ENCODE measurements around the gene CLINT1. TPM values are rescaled to one million over a fixed set of nuclear protein-coding genes. Genes with fewer than 3 reads are reported as not detected.

The CLINT1 gene
- total and polyA plus RNA-seq, 4 donors: 31.7 to 60.9 (median 44.5) TPM

DNA sequence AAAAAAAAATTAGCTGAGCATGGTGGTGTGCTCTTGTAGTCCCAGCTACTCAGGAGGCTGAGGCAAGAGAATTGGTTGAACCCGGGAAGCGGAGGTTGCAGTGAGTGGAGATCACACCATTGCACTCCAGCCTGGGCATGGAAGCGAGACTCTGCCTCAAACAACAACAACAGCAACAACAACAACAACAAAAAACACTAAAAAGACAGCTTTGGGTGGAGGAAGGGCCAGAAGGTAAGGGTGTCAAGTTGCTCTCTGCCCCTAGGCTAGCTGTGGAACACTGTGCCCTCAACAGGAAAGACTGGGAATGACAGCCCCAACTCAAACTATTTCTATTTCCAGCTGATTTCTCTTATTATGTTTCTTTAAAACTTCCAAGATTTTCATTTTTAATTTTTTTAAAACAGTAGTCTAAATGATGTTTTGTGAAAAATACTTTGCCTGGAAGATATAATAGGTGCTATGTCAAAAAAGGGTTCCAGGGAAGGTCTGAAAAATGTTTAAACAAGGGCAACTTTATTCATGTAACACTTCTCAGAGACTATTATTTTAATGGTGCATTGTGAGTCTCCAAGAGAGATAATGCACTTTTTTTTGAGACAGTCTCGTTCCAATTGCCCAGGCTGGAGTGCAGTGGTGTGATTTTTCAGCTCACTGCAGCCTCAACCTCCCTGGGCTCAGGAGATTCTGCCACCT lies 29.9 kb downstream of the CLINT1 start:
- DNase-seq (no peak), ATAC-seq (ENCODE audit: low FRiP score) (no peak)
- intact Hi-C loops (cut with DNase I): no loop called here
- Histone ChIP-seq H3K27me3 (ENCODE audit: control insufficient read depth in 1 of 2, insufficient read depth in 2 of 2, low read length in 1 of 2) (no peaks in the 10 kb centered on the region), H3K4me1 (ENCODE audit: control insufficient read depth in 1 of 2, insufficient read depth in 2 of 2, low read length in 2 of 2) (peaks cover 0 to 2% of the 10 kb centered on the region in 2 donors), H3K9me3 (ENCODE audit: control insufficient read depth, low read length) (no peaks in the 10 kb centered on the region), H3K27ac (ENCODE audit: low read depth in 1 of 2, low read length in 2 of 2) (no peak overlapping the region), H3K36me3 (ENCODE audit: control insufficient read depth in 1 of 2, insufficient read depth in 2 of 2, low read length in 1 of 2) (no peaks in the 10 kb centered on the region), H3K4me3 (ENCODE audit: low read length in 2 of 2) (no peak overlapping the region)
- 92 to 95% methylated on average over 4 of the region's 4 CpGs for WGBS, 2 donors

DNA sequence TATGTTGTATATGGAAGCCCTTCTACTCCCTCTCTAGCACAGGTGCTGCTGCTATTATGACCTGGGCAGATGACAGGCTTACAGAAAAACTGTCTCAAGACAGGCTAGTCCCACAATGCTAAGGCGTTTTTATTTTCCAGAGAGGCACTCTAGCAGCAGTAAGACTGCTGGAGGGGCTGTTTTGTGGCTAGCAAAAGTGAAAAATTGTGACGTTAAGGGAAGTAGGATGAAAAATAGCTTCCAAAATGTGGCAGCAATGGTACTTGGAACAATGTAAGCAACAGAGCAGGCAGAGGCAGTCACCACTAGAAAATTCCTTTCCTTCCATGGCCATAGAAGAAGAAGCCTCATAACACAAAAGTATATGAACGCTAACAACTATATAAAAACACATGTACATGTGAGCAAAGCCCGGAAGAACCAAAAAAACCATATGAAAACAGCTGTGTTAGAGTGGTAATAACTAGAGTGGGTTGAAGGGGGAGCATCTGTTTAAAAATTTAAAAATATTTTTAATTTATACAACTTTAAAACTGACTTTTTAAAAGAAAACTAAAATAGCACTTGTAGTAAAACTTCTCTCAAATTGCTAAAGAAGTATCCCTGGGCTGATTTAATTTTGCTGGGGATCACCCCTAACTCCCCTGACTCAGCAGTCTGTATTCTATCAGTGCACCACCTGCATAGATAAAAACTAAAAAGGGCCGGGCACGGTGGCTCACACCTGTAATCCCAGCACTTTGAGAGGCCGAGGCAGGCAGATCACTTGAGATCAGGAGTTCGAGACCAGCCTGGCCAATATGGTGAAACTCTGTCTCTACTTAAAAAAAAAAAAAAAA lies 30.6 kb downstream of the CLINT1 start:
- Histone ChIP-seq H3K27me3 (ENCODE audit: control insufficient read depth in 1 of 2, insufficient read depth in 2 of 2, low read length in 1 of 2) (no peaks in the 10 kb centered on the region), H3K36me3 (ENCODE audit: control insufficient read depth in 1 of 2, insufficient read depth in 2 of 2, low read length in 1 of 2) (no peaks in the 10 kb centered on the region), H3K9me3 (ENCODE audit: control insufficient read depth, low read length) (no peaks in the 10 kb centered on the region), H3K27ac (ENCODE audit: low read depth in 1 of 2, low read length in 2 of 2) (peak overlapping the region in 1 of 2 donors; percentile 36), H3K4me3 (ENCODE audit: low read length in 2 of 2) (no peak overlapping the region), H3K4me1 (ENCODE audit: control insufficient read depth in 1 of 2, insufficient read depth in 2 of 2, low read length in 2 of 2) (peaks cover 0 to 2% of the 10 kb centered on the region in 2 donors)
- ATAC-seq (ENCODE audit: low FRiP score): no peak
- DNase-seq: no peak
- WGBS, 2 donors: 38 to 39% methylated on average over 8 of the region's 8 CpGs
- intact Hi-C loops (cut with DNase I): no loop called here

DNA sequence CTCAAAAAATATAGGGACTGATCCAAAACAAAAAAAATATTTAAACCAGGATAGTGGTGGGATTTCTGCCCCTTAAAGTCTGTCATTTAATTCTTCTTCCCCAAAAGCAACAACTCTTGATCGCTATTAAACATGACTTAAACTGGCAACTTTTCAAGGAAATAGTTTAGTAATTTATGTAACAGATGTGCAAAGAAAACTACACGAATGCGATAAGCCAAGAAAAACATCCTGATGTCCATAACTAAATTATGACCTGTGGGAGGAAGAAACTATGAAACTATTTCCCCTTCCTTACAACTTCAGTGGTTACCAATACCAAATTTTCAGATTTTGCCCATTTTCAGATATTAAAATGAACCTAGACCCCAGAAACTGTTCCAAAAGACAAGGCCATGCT lies 31.5 kb downstream of the CLINT1 start:
- Histone ChIP-seq H3K4me3 (ENCODE audit: low read length in 2 of 2) (no peak overlapping the region), H3K27ac (ENCODE audit: low read depth in 1 of 2, low read length in 2 of 2) (no peak overlapping the region), H3K4me1 (ENCODE audit: control insufficient read depth in 1 of 2, insufficient read depth in 2 of 2, low read length in 2 of 2) (peaks cover 0 to 2% of the 10 kb centered on the region in 2 donors), H3K36me3 (ENCODE audit: control insufficient read depth in 1 of 2, insufficient read depth in 2 of 2, low read length in 1 of 2) (no peaks in the 10 kb centered on the region), H3K27me3 (ENCODE audit: control insufficient read depth in 1 of 2, insufficient read depth in 2 of 2, low read length in 1 of 2) (no peaks in the 10 kb centered on the region), H3K9me3 (ENCODE audit: control insufficient read depth, low read length) (no peaks in the 10 kb centered on the region)
- DNase-seq (no peak), ATAC-seq (ENCODE audit: low FRiP score) (no peak)
- intact Hi-C loops (cut with DNase I): no loop called here
- 14 to 23% methylated on average over 3 of the region's 3 CpGs for WGBS, 2 donors

DNA sequence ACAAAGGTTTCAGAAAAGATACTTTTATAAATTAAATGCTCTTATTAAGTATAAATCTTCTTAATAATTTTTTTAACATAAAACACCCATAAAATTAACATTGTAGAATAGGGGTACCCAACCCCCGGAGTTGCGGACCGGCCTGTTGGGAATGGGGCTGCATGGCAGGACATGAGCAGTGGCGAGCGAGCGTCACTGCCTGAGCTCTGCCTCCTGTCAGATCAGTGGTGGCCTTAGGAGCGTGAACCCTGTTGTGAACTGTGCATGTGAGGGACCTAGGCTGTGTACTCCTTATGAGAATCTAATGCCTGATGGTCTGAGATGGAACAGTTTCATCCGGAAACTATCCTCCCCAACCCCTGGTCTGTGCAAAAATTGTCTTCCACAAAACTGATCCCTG lies 35.3 kb downstream of the CLINT1 start:
- DNase-seq (no peak), ATAC-seq (ENCODE audit: low FRiP score) (no peak)
- intact Hi-C loops (cut with DNase I): no loop called here
- Histone ChIP-seq H3K27me3 (ENCODE audit: control insufficient read depth in 1 of 2, insufficient read depth in 2 of 2, low read length in 1 of 2) (no peaks in the 10 kb centered on the region), H3K9me3 (ENCODE audit: control insufficient read depth, low read length) (no peaks in the 10 kb centered on the region), H3K4me1 (ENCODE audit: control insufficient read depth in 1 of 2, insufficient read depth in 2 of 2, low read length in 2 of 2) (peaks cover 3 to 4% of the 10 kb centered on the region in 2 donors), H3K4me3 (ENCODE audit: low read length in 2 of 2) (no peak overlapping the region), H3K36me3 (ENCODE audit: control insufficient read depth in 1 of 2, insufficient read depth in 2 of 2, low read length in 1 of 2) (no peaks in the 10 kb centered on the region), H3K27ac (ENCODE audit: low read depth in 1 of 2, low read length in 2 of 2) (no peak overlapping the region)
- whole genome bisulfite sequencing, 2 donors: 93 to 96% methylated on average over 8 of the region's 8 CpGs

DNA sequence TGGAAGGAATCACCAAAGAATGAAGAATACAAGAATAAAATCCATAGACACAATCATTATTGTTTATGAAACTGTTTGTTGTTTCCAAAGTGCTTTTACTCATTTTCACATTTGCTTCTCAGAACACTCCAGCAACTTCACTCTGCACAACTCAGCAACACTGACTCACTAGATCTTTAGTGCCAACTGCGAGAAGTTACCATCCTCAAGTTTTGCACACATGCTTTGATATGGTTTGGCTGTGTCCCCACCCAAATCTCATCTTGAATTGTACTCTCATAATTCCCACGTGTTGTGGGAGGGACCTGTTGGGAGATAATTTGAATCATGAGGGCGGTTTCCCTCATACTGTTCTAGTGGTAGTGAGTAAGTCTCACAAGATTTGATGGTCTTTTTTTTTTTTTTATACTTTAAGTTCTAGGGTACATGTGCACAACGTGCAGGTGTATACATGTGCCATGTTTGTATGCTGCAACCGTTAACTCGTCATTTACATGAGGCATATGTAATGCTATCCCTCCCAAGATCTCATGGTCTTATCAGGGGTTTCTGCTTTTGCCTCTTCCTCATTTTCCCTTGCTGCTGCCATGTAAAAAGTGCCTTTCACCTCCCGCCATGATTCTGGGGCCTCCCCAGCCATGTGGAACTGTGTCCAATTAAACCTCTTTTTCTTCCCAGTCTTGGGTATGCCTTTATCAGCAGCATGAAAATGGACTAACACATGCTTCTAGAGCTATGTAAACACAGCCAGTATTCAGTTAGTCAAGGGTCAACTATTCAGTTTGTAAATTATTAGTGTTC lies 36.9 kb downstream of the CLINT1 start:
- H3K4me1 ChIP-seq (ENCODE audit: control insufficient read depth in 1 of 2, insufficient read depth in 2 of 2, low read length in 2 of 2): peaks cover 3% of the 10 kb centered on the region in 2 donors
- no peaks in the 10 kb centered on the region for H3K27me3 ChIP-seq (ENCODE audit: control insufficient read depth in 1 of 2, insufficient read depth in 2 of 2, low read length in 1 of 2)
- ATAC-seq (ENCODE audit: low FRiP score) (peak; percentile 40), DNase-seq (no peak)
- H3K9me3 ChIP-seq (ENCODE audit: control insufficient read depth, low read length): no peaks in the 10 kb centered on the region
- no peaks in the 10 kb centered on the region for H3K36me3 ChIP-seq (ENCODE audit: control insufficient read depth in 1 of 2, insufficient read depth in 2 of 2, low read length in 1 of 2)
- 83 to 87% methylated on average over 7 of the region's 7 CpGs for WGBS, 2 donors
- H3K4me3 ChIP-seq (ENCODE audit: low read length in 2 of 2): no peak overlapping the region
- no peak overlapping the region for H3K27ac ChIP-seq (ENCODE audit: low read depth in 1 of 2, low read length in 2 of 2)
- intact Hi-C loops (cut with DNase I): no loop called here

DNA sequence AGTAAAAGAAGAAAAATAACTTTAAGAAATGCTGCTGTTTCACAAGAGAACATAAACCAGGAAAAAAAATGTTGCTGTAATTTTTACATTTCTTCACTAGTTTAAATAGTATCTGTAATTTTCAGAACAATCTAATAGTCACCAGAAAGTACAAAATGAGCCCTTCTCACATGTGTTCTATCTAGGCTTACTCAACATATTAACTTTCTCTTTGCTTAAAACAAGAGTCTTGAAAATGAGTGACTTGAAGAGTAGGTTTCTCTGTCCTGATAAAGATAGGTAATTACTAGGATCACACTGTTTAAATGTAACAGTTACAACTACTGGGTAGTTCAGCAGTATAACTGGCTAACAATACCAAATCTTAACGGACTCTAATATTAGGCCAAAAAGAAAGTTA lies 37.5 kb downstream of the CLINT1 start:
- Histone ChIP-seq H3K4me3 (ENCODE audit: low read length in 2 of 2) (no peak overlapping the region), H3K36me3 (ENCODE audit: control insufficient read depth in 1 of 2, insufficient read depth in 2 of 2, low read length in 1 of 2) (no peaks in the 10 kb centered on the region), H3K27ac (ENCODE audit: low read depth in 1 of 2, low read length in 2 of 2) (no peak overlapping the region), H3K27me3 (ENCODE audit: control insufficient read depth in 1 of 2, insufficient read depth in 2 of 2, low read length in 1 of 2) (no peaks in the 10 kb centered on the region), H3K9me3 (ENCODE audit: control insufficient read depth, low read length) (no peaks in the 10 kb centered on the region), H3K4me1 (ENCODE audit: control insufficient read depth in 1 of 2, insufficient read depth in 2 of 2, low read length in 2 of 2) (peaks cover 3% of the 10 kb centered on the region in 2 donors)
- DNase-seq (no peak), ATAC-seq (ENCODE audit: low FRiP score) (peak; percentile 16)
- 92 to 93% methylated on average over 1 of the region's 1 CpG for WGBS, 2 donors
- intact Hi-C loops (cut with DNase I): no loop called here

DNA sequence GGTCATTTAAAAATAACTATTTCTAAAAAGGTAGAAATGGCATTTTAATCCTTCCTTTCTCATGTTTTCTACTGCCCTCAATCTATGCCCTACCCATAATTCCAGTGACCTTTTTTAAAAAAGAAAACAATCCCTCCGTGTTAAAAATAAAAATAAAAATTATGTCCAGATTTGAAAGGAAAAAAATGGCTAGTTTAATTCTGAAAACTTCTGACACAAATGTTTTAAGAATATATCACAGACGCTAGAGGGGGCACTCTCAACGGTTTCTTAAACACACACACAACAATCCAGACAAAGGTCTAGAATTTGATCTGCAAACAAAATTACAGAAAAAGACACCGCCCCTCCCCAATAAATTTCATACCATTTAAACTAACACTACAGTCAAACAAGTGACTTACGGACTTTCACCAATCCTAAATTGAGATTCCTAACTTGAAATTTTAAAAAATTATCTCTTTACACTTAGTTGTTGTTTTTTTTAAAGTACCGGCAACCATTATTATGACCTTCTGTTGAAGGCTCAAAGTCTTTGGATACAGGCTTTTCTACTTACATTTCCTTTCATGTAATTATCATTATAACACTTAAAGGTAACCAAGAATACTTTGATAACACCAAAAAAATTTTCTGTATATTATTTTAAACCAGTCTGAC lies 38.2 kb downstream of the CLINT1 start:
- Histone ChIP-seq H3K27ac (ENCODE audit: low read depth in 1 of 2, low read length in 2 of 2) (no peak overlapping the region), H3K27me3 (ENCODE audit: control insufficient read depth in 1 of 2, insufficient read depth in 2 of 2, low read length in 1 of 2) (no peaks in the 10 kb centered on the region), H3K4me1 (ENCODE audit: control insufficient read depth in 1 of 2, insufficient read depth in 2 of 2, low read length in 2 of 2) (peaks cover 3% of the 10 kb centered on the region in 2 donors), H3K9me3 (ENCODE audit: control insufficient read depth, low read length) (no peaks in the 10 kb centered on the region), H3K36me3 (ENCODE audit: control insufficient read depth in 1 of 2, insufficient read depth in 2 of 2, low read length in 1 of 2) (no peaks in the 10 kb centered on the region), H3K4me3 (ENCODE audit: low read length in 2 of 2) (no peak overlapping the region)
- ATAC-seq (ENCODE audit: low FRiP score) (peak; percentile 69), DNase-seq (no peak)
- 21 to 23% methylated on average over 6 of the region's 6 CpGs for WGBS, 2 donors
- intact Hi-C loops (cut with DNase I): no loop called here

DNA sequence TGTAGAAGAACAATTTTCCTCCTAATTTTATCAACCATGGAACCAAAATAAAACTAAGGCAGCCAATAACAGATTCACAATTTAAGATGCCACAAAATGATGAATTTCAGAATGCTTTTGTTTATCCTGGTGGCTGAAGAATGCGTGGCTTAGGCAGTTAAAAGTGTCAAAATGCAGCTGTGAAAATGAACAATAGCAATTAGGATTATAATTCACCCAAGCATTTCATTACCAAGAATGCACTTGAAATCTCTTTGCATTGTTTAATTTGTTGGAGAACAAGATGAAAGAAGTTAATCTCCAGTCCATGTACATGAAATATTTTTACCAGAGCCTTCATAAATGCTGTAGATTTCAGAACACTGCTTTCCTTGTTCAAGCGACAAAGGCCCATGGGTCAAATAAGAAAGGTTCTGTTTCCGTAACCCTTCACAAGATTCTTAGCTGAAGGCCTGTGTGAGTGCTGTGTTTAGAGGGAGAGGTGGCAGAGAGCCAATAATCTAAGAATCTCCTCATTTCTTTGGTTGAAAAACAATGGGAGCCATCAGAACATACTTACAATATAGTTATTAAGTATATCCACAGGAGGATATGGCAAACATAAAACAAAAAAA lies 39.3 kb downstream of the CLINT1 start:
- intact Hi-C loops (cut with DNase I): loop anchor here (5.0 to 10.0 kb wide), 3 partner anchors 95 to 1313 kb away; no protein-coding TSS in a partner anchor
- no peaks in the 10 kb centered on the region for H3K9me3 ChIP-seq (ENCODE audit: control insufficient read depth, low read length)
- no peak for ATAC-seq (ENCODE audit: low FRiP score)
- no peak overlapping the region for H3K4me3 ChIP-seq (ENCODE audit: low read length in 2 of 2)
- H3K27me3 ChIP-seq (ENCODE audit: control insufficient read depth in 1 of 2, insufficient read depth in 2 of 2, low read length in 1 of 2): no peaks in the 10 kb centered on the region
- no peaks in the 10 kb centered on the region for H3K36me3 ChIP-seq (ENCODE audit: control insufficient read depth in 1 of 2, insufficient read depth in 2 of 2, low read length in 1 of 2)
- 38 to 55% methylated on average over 3 of the region's 3 CpGs for WGBS, 2 donors
- peaks cover 3% of the 10 kb centered on the region in 2 donors for H3K4me1 ChIP-seq (ENCODE audit: control insufficient read depth in 1 of 2, insufficient read depth in 2 of 2, low read length in 2 of 2)
- H3K27ac ChIP-seq (ENCODE audit: low read depth in 1 of 2, low read length in 2 of 2): no peak overlapping the region
- no peak for DNase-seq

Measured in aorta (tissue), 5 donors.